Fibroblast of upper back skin (primary cell): Measurements from ENCODE around the gene FRK.
"Not testable (repeated sequence)": the region's sequence is repeated elsewhere in the genome, so short reads cannot be mapped to it uniquely, and the experiment has no call there.

ENCODE experiments used
- DNase-seq: peaks from one replicate; pipeline ENCODE4 v3.0.0-alpha.2; 2013

The FRK gene

GRCh38 chr6:116073765-116074440 lies 13.2 kb upstream of the FRK start:
- peak; percentile 18 for DNase-seq

- no peak for DNase-seq
These were observed 11.7 kb upstream of the FRK start for GRCh38 chr6:116072368-116072767.

- DNase-seq = no peak
These were observed 10.1 kb upstream of the FRK start for GRCh38 chr6:116070616-116071389.

GRCh38 chr6:116070101-116070500 lies 9.4 kb upstream of the FRK start:
- no peak for DNase-seq

- DNase-seq = no peak
These were observed 6.1 kb upstream of the FRK start for GRCh38 chr6:116066789-116067188.

- DNase-seq = no peak
These were observed 4.0 kb upstream of the FRK start for GRCh38 chr6:116064666-116065065.

GRCh38 chr6:116062496-116062895 lies 1.8 kb upstream of the FRK start:
- no peak for DNase-seq

- DNase-seq = peak; percentile 3
These were observed 749 bp downstream of the FRK start for GRCh38 chr6:116059713-116060571.

- no peak for DNase-seq
These were observed 2.9 kb downstream of the FRK start for GRCh38 chr6:116057766-116058165.

- no peak for DNase-seq
These were observed 5.2 kb downstream of the FRK start for GRCh38 chr6:116055513-116055912.

GRCh38 chr6:116051244-116051643 lies 9.4 kb downstream of the FRK start:
- no peak for DNase-seq

GRCh38 chr6:116050737-116051136 lies 10.0 kb downstream of the FRK start:
- no peak for DNase-seq

GRCh38 chr6:116049321-116049720 lies 11.4 kb downstream of the FRK start:
- DNase-seq = no peak

- peak; percentile 12 for DNase-seq
These were observed 13.3 kb downstream of the FRK start for GRCh38 chr6:116047173-116047933.

GRCh38 chr6:116046737-116047136 lies 14.0 kb downstream of the FRK start:
- no peak for DNase-seq

- not testable (repeated sequence) for DNase-seq
These were observed 14.4 kb downstream of the FRK start for GRCh38 chr6:116046272-116046671.

- no peak for DNase-seq
These were observed 18.8 kb downstream of the FRK start for GRCh38 chr6:116041934-116042333.

- DNase-seq = no peak
These were observed 19.7 kb downstream of the FRK start for GRCh38 chr6:116040993-116041392.

- no peak for DNase-seq
These were observed 23.8 kb downstream of the FRK start for GRCh38 chr6:116036885-116037284.

- DNase-seq = no peak
These were observed 24.5 kb downstream of the FRK start for GRCh38 chr6:116036075-116036773.

- DNase-seq = no peak
These were observed 25.1 kb downstream of the FRK start for GRCh38 chr6:116035616-116036015.

- peak; percentile 53 for DNase-seq
These were observed 26.4 kb downstream of the FRK start for GRCh38 chr6:116034327-116034726.
